H1 (cell line): ENCODE data around the gene LYAR. TPM values are rescaled to one million over a fixed set of nuclear protein-coding genes. Genes with fewer than 3 reads are reported as not detected.

Experiments used
- CTCF ChIA-PET: fragments of 300-600 bp; sonication (Branson Sonifier 250); formaldehyde crosslinking; loops from one replicate; lab custom pipeline; 2021; ENCODE audit not compliant: partially characterized antibody; lab: Charles Lee
- POLR2A ChIA-PET: fragments of 300-600 bp; sonication (Branson Sonifier 250); formaldehyde crosslinking; loops from one replicate; lab custom pipeline; 2021; ENCODE audit warnings: inconsistent platforms; ENCODE audit not compliant: partially characterized antibody; lab: Charles Lee
- DNase-seq, 2 experiments: peaks; one replicate each; pipeline versions ENCODE4 v3.0.0 to v3.0.0-alpha.2; 2010 to 2022; ENCODE audit warnings: low spot score in 2 of 2, low read depth in 1 of 2, mixed read lengths in 1 of 2
- FAIRE-seq: peaks from 2 replicates; lab custom pipeline; 2011; peaks lifted over from hg19 to GRCh38; lab: Jason Lieb, UNC
- H2AFZ ChIP-seq: 2 replicates; pipeline ENCODE4 v1.8.1; 2012; ENCODE audit warnings: low read length, inconsistent platforms
- H2AK5ac ChIP-seq: 2 replicates; pipeline ENCODE4 v1.6.1; 2013; ENCODE audit warnings: low read depth, low read length
- H2BK120ac ChIP-seq: replicated peaks from 2 replicates; pipeline ENCODE3; 2013; ENCODE audit warnings: low read depth, low read length, inconsistent platforms
- H2BK12ac ChIP-seq: 2 replicates; pipeline ENCODE4 v1.6.1; 2013; ENCODE audit warnings: low read depth, low read length
- H2BK15ac ChIP-seq: 2 replicates; pipeline ENCODE4 v1.6.1; 2013; ENCODE audit warnings: low read length
- H2BK20ac ChIP-seq: 2 replicates; pipeline ENCODE4 v1.6.1; 2013; ENCODE audit warnings: low read length
- H2BK5ac ChIP-seq: 2 replicates; pipeline ENCODE4 v1.6.1; 2013; ENCODE audit warnings: low read depth, low read length
- H3K14ac ChIP-seq: 2 replicates; pipeline ENCODE4 v1.6.1; 2013; ENCODE audit warnings: inconsistent platforms; ENCODE audit not compliant: insufficient read length
- H3K18ac ChIP-seq: 2 replicates; pipeline ENCODE4 v1.6.1; 2013; ENCODE audit warnings: low read length; ENCODE audit errors: extremely low read depth
- H3K23ac ChIP-seq: 2 replicates; pipeline ENCODE4 v1.6.1; 2013; ENCODE audit warnings: inconsistent platforms; ENCODE audit not compliant: insufficient read length
- H3K23me2 ChIP-seq: 2 replicates; pipeline ENCODE4 v1.6.1; 2013; ENCODE audit warnings: low read depth, low read length
- H3K27ac ChIP-seq: 2 replicates; pipeline ENCODE4 v1.6.1; 2011; ENCODE audit warnings: low read depth, low read length, inconsistent platforms
- H3K27me3 ChIP-seq, 4 experiments: replicated peaks in 1 of 4; 1 replicate in 1 of 4; 2 replicates in 3 of 4; pipeline versions ENCODE4 v1.6.1 to v1.8.1; 2011 to 2013; ENCODE audit warnings: low read length in 3 of 4, mild to moderate bottlenecking in 3 of 4, inconsistent platforms in 2 of 4, mixed read lengths in 2 of 4, moderate library complexity in 1 of 4; ENCODE audit not compliant: control insufficient read depth in 3 of 4, insufficient read depth in 3 of 4; ENCODE audit errors: extremely low read depth in 1 of 4
- H3K36me3 ChIP-seq, 4 experiments: 2 replicates each; pipeline versions ENCODE4 v1.6.1 to v1.8.1; 2011 to 2013; ENCODE audit warnings: mild to moderate bottlenecking in 4 of 4, low read length in 3 of 4, moderate library complexity in 2 of 4, control low read depth in 1 of 4, inconsistent platforms in 1 of 4; ENCODE audit not compliant: insufficient read depth in 4 of 4, control insufficient read depth in 2 of 4
- H3K4ac ChIP-seq: replicated peaks from 2 replicates; pipeline ENCODE3; 2013; ENCODE audit warnings: low read length, low read depth, mixed read lengths, inconsistent platforms; ENCODE audit not compliant: insufficient read length
- H3K4me1 ChIP-seq, 4 experiments: replicated peaks in 1 of 4; 1 replicate in 1 of 4; 2 replicates in 3 of 4; pipeline versions ENCODE4 v1.6.1 to v1.8.1; 2011 to 2013; ENCODE audit warnings: low read length in 3 of 4, inconsistent platforms in 2 of 4, mixed read lengths in 1 of 4; ENCODE audit not compliant: insufficient read depth in 4 of 4, control insufficient read depth in 3 of 4
- H3K4me2 ChIP-seq, 2 experiments: 2 replicates each; pipeline versions ENCODE4 v1.6.1 to v1.8.1; 2011 to 2013; ENCODE audit warnings: low read depth in 2 of 2, low read length in 2 of 2, control low read depth in 1 of 2, inconsistent platforms in 1 of 2, mild to moderate bottlenecking in 1 of 2; ENCODE audit not compliant: insufficient read depth in 1 of 2
- H3K4me3 ChIP-seq, 4 experiments: fragments of 200-600, 300-600 bp in 1 of 4; sonication (generic), shearing (Covaris generic), sonication (Bioruptor Twin) in 1 of 4; 2 replicates each; pipeline versions ENCODE4 v1.5.1 to v1.8.1; 2011 to 2016; ENCODE audit warnings: low read length in 4 of 4, low read depth in 3 of 4, control low read depth in 2 of 4, inconsistent platforms in 2 of 4, mild to moderate bottlenecking in 2 of 4, mixed read lengths in 1 of 4, moderate library complexity in 1 of 4; ENCODE audit not compliant: insufficient read depth in 2 of 4; ENCODE audit errors: extremely low read depth in 1 of 4
- H3K56ac ChIP-seq: replicated peaks from 2 replicates; pipeline ENCODE3; 2013; ENCODE audit warnings: low read depth, mild to moderate bottlenecking, mixed read lengths, low read length, inconsistent platforms; ENCODE audit not compliant: insufficient read length
- H3K79me1 ChIP-seq: 2 replicates; pipeline ENCODE4 v1.6.1; 2013; ENCODE audit warnings: low read depth, low read length, control low read depth
- H3K79me2 ChIP-seq, 2 experiments: 2 replicates each; pipeline versions ENCODE4 v1.6.1 to v1.8.1; 2012 to 2013; ENCODE audit warnings: low read length in 2 of 2, mild to moderate bottlenecking in 2 of 2, inconsistent platforms in 1 of 2; ENCODE audit not compliant: insufficient read depth in 2 of 2, control insufficient read depth in 1 of 2
- H3K9ac ChIP-seq, 4 experiments: replicated peaks in 1 of 4; 1 replicate in 1 of 4; 2 replicates in 3 of 4; pipeline versions ENCODE4 v1.6.1 to v1.8.1; 2011 to 2013; ENCODE audit warnings: low read depth in 3 of 4, low read length in 3 of 4, control low read depth in 2 of 4, mild to moderate bottlenecking in 2 of 4, moderate library complexity in 2 of 4, inconsistent platforms in 1 of 4; ENCODE audit errors: extremely low read depth in 1 of 4
- H3K9me3 ChIP-seq, 2 experiments: 2 replicates each; pipeline versions ENCODE4 v1.6.1 to v1.8.1; 2012 to 2013; ENCODE audit warnings: mild to moderate bottlenecking in 2 of 2, moderate library complexity in 2 of 2, control low read depth in 1 of 2, inconsistent platforms in 1 of 2, low read depth in 1 of 2, low read length in 1 of 2, mixed read lengths in 1 of 2; ENCODE audit not compliant: insufficient read depth in 2 of 2
- H4K20me1 ChIP-seq, 2 experiments: replicated peaks in 1 of 2; 2 replicates each; pipeline versions ENCODE3 to v1.8.1; 2011 to 2013; ENCODE audit warnings: inconsistent platforms in 2 of 2, low read length in 2 of 2, mild to moderate bottlenecking in 1 of 2; ENCODE audit not compliant: insufficient read depth in 2 of 2, control insufficient read depth in 1 of 2
- H4K5ac ChIP-seq: 2 replicates; pipeline ENCODE4 v1.6.1; 2013; ENCODE audit warnings: low read length, low read depth, mixed read lengths, inconsistent platforms; ENCODE audit not compliant: insufficient read length
- H4K8ac ChIP-seq: 2 replicates; pipeline ENCODE4 v1.8.0; 2013; ENCODE audit warnings: mild to moderate bottlenecking, moderate library complexity, low read length, inconsistent platforms; ENCODE audit not compliant: insufficient read depth; ENCODE audit errors: extremely low read depth
- H4K91ac ChIP-seq: replicated peaks from 2 replicates; pipeline ENCODE3; 2013; ENCODE audit warnings: low read length, mixed read lengths, inconsistent platforms; ENCODE audit not compliant: insufficient read length
- CBX5 ChIP-seq: fragments of 300-800, 300-1000 bp; sonication (generic); IDR thresholded peaks from 2 replicates; pipeline ENCODE4 v1.7.1; 2016; ENCODE audit warnings: antibody characterized with exemption, low read length, low read depth
- WGBS, 2 experiments: shearing (Covaris generic) in 1 of 2; methylation state at CpG; one replicate each; pipeline versions ENCODE4 v1.1.6 to v1.1.7; 2013 to 2015; ENCODE audit warnings: low lambda C conversion rate in 2 of 2, mixed read lengths in 2 of 2, inconsistent platforms in 1 of 2, low coverage in 1 of 2, missing lambda C conversion rate in 1 of 2; ENCODE audit not compliant: insufficient replicate concordance in 2 of 2, insufficient coverage in 1 of 2, insufficient read length in 1 of 2; ENCODE audit errors: extremely low coverage in 1 of 2, missing lambda C conversion rate in 1 of 2; 5-methylcytosine and 5-hydroxymethylcytosine counted together
- polyA plus RNA-seq, 7 experiments: library from polyadenylated mRNA; depleted of rRNA in 3 of 7; stranded (reverse) in 5 of 7; unstranded in 2 of 7; fragments of >200 nt in 5 of 7; fragments of 200-250 nt in 2 of 7; gene quantifications; 1 replicate in 5 of 7; 2 replicates in 1 of 7; 4 replicates in 1 of 7; pipeline versions ENCODE4 v1.2.1 to v1.2.3, GENCODE V29; 2011 to 2013; ENCODE audit warnings: missing spikeins in 2 of 7, mixed read lengths in 2 of 7
- total RNA-seq: library from RNA; stranded (reverse); fragmentation: NEBNext Ultra II Directional; extraction: Animal tissue kit (Norgen Biotek cat#: 25700); gene quantifications from 2 replicates; pipeline ENCODE4 v1.2.1, GENCODE V29; 2021

The LYAR gene
- total and polyA plus RNA-seq, 2 of the 8 experiments (the other 6 are each of a cell fraction or from before 2014, with no cell fraction given): 6.5 to 46.9 TPM

DNA sequence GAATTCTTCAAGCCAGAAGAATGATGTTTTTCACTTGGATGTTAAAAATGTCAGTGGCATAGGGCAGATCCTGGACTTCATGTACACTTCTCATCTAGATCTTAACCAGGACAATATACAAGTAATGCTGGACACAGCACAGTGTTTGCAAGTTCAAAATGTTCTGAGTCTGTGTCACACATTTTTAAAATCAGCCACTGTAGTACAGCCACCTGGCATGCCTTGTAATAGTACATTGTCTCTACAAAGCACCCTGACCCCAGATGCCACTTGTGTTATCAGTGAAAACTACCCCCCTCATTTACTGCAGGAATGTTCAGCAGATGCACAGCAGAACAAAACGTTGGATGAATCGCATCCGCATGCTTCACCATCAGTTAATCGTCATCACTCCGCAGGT lies 12.0 kb upstream of the LYAR start:
- no peak overlapping the region for H3K27ac ChIP-seq
- no peak overlapping the region for H3K9ac ChIP-seq
- H3K18ac ChIP-seq: no peak overlapping the region
- H3K4me3 ChIP-seq: no peak overlapping the region
- WGBS, 2 experiments: 87% methylated on average over 5 of the region's 5 CpGs; no CpG with 5 or more reads in 1 of the 2 experiments
- H3K4me1 ChIP-seq: no peaks in the 10 kb centered on the region
- no peaks in the 10 kb centered on the region; the same call in 1 of the 2 replicates for H3K79me1 ChIP-seq
- no peak for DNase-seq
- H3K36me3 ChIP-seq: peaks cover 0 to 17% (median 9%) of the 10 kb centered on the region in 4 experiments; a peak in 7 of 8 replicates
- H4K5ac ChIP-seq: no peak overlapping the region
- H2AFZ ChIP-seq: no peak overlapping the region
- no peaks in the 10 kb centered on the region for H3K23me2 ChIP-seq
- no peaks in the 10 kb centered on the region for H3K27me3 ChIP-seq
- CTCF ChIA-PET: no interaction called here
- no peak overlapping the region for H2AK5ac ChIP-seq
- no peak overlapping the region for H2BK20ac ChIP-seq
- POLR2A ChIA-PET: no interaction called here
- no peak overlapping the region for H3K56ac ChIP-seq
- H3K23ac ChIP-seq: no peak overlapping the region
- no peak overlapping the region for H2BK120ac ChIP-seq
- no peaks in the 10 kb centered on the region for H3K9me3 ChIP-seq
- H3K4ac ChIP-seq: no peak overlapping the region
- no peak overlapping the region for H3K4me2 ChIP-seq
- H3K79me2 ChIP-seq: peaks cover 0 to 7% of the 10 kb centered on the region in 2 experiments; a peak in 1 of 4 replicates
- H3K14ac ChIP-seq: no peak overlapping the region
- no peak overlapping the region for H2BK12ac ChIP-seq
- H4K20me1 ChIP-seq: peaks cover 2% of the 10 kb centered on the region in 2 experiments
- H2BK15ac ChIP-seq: no peak overlapping the region
- H2BK5ac ChIP-seq: no peak overlapping the region; the same call in 1 of the 2 replicates
- no peak for FAIRE-seq
- H4K8ac ChIP-seq: no peak overlapping the region
- H4K91ac ChIP-seq: no peak overlapping the region
- TF ChIP-seq CBX5: no peak
